ENCODE data around the gene IL1RAPL1.

GRCh38 chrX:29922607-29923006, 1335.4 kb downstream of the IL1RAPL1 start:
- no peak for TF ChIP-seq POLR2A (IDR thresholded peaks at IDR 0.05)
- no peak for TF ChIP-seq CTCF (IDR thresholded peaks at IDR 0.05 in 4 of 5, conservative IDR thresholded peaks at IDR 0.05 in 1 of 5)

Data from gastrocnemius medialis (tissue), 4 donors.